Fibroblast of the aortic adventitia (primary cell): Measurements from ENCODE around the gene CHSY3. TPM values are rescaled to one million over a fixed set of nuclear protein-coding genes. Genes with fewer than 3 reads are reported as not detected.

ENCODE experiments used
- DNase-seq: peaks from one replicate; pipeline ENCODE4 v3.0.0-alpha.2; 2010; ENCODE audit warnings: low read depth
- H3K4me3 ChIP-seq: 2 replicates; pipeline ENCODE4 v1.5.1; 2011; ENCODE audit warnings: low read depth, mild to moderate bottlenecking, control low read depth, low read length, moderate library complexity
- total RNA-seq: library from RNA; depleted of rRNA; stranded (reverse); fragments of >200 nt; gene quantifications from 2 replicates; pipeline ENCODE4 v1.2.3, GENCODE V29; 2012; ENCODE audit warnings: low replicate concordance
- TF ChIP-seq, protein P1 (sequence below): IDR thresholded peaks from 2 replicates; pipeline ENCODE4 v1.5.1; 2011; ENCODE audit warnings: mild to moderate bottlenecking, low read length, control low read depth, inconsistent platforms; ENCODE audit not compliant: insufficient read depth

Gene CHSY3
- total RNA-seq, 1 donor = 2.9 TPM

DNA sequence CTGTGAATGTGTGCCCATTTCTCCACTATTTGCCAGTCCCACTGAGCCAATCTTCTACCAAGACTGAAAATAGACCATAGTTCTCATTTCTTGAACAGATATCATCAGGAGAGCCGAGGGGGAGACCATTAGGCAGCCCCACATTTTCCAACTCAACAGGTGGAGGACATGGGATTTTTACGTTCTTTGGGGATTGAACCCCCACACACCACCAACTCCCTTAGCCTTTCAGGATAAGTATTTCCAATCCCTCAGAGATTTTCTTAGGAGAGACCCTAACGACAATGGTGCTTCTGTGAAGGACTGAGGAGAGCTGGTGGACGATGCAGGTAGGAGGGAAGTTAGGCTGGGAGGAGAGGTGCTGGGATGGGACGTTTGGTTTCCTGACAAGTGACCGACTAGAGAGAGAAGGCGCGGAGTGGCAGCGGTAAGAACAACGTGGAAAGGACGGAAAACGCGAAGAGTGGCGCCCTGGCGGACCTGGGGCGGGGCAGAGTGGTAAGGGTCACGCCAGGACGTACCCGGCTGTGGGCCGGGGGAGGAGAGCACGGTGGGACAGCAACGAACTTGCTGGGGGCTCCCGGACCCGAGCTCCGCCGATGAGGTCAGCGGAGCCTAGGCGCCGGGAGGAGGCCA, 681 bp upstream of the CHSY3 start:
- H3K4me3 ChIP-seq = peak overlapping the region; percentile 68
- TF ChIP-seq, protein P1, sequence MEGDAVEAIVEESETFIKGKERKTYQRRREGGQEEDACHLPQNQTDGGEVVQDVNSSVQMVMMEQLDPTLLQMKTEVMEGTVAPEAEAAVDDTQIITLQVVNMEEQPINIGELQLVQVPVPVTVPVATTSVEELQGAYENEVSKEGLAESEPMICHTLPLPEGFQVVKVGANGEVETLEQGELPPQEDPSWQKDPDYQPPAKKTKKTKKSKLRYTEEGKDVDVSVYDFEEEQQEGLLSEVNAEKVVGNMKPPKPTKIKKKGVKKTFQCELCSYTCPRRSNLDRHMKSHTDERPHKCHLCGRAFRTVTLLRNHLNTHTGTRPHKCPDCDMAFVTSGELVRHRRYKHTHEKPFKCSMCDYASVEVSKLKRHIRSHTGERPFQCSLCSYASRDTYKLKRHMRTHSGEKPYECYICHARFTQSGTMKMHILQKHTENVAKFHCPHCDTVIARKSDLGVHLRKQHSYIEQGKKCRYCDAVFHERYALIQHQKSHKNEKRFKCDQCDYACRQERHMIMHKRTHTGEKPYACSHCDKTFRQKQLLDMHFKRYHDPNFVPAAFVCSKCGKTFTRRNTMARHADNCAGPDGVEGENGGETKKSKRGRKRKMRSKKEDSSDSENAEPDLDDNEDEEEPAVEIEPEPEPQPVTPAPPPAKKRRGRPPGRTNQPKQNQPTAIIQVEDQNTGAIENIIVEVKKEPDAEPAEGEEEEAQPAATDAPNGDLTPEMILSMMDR = no peak
- DNase-seq = no peak

GRCh38 chr5:129904667-129905472, 605 bp downstream of the CHSY3 start:
- TF ChIP-seq, protein P1 = no peak
- no peak for DNase-seq
- peak overlapping the region; percentile 68 for H3K4me3 ChIP-seq

DNA sequence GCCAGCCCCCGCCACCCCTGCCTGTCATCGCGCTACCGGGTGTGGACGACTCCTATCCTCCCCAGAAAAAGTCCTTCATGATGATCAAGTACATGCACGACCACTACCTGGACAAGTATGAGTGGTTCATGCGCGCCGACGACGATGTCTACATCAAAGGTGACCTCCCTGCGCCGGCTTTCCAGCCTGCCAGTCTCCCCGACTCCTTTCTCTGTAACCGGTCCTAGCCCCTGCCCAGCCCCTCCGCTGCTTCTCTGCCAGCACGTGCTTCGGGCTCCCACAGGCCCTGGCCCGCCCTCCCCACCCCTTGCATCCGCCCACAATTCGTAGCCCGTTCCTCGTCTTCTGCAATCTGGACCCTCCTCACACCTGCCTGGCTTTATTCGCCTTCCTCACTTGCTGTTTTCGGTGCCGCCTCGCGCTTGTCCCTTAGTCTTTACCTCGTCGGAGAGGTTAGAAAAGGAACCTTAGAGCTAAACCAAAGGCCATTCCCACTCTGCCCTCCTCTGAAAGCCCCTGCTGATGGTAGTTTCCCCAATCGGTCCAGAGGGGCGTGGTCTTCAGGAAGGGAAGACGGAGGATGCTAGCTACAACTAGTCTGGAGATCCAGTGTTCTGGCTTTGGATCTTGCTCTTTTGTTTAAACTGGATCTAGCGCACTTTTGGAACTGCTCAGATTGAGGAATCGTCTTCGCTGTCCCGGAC, 1.4 kb downstream of the CHSY3 start:
- TF ChIP-seq, protein P1 = no peak
- no peak for DNase-seq
- H3K4me3 ChIP-seq = peak overlapping the region; percentile 68

DNA sequence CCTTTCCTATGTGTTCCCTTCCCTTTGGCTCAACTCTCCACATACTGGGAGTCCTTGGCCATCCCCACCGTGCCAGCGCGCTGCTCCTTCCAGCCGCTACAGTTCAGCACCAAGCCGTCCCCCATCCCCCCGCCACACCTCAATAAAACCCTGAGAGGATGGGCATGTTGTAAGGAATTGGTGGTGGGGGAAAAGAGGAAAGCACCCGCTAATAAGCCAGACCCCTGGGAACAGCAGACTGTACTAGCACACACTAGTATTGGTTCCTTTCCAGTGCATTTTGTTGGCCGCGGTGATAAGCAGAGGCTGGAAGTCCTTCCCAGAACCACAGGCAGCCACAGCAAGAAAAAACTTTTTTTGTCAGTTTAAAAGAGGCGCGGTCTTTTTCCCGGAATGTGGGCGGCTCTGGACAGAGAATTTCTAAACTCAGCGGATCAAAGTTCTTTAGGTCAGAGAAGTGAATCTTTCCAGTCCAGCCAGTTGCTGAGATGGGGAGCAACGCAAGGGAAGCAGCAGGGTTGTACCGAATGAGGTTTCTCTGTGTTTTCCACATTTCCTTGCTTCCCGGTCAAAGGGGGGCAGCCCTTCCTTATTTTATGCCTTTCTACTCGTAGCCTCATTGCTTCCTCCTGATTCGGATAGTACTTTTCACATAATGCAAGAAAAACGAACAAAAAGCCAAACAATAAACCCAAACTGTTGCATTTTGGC, 2.1 kb downstream of the CHSY3 start:
- peak; percentile 57 for DNase-seq
- H3K4me3 ChIP-seq = peak overlapping the region; percentile 68
- TF ChIP-seq, protein P1 = peak; percentile 17

- no peak overlapping the region for H3K4me3 ChIP-seq
- no peak for DNase-seq
- TF ChIP-seq, protein P1 = no peak
Observed at GRCh38 chr5:129909225-129909624, 5.0 kb downstream of the CHSY3 start.

- H3K4me3 ChIP-seq = no peak overlapping the region
- DNase-seq = no peak
- TF ChIP-seq, protein P1 = no peak
Observed at GRCh38 chr5:129912601-129913255, 8.5 kb downstream of the CHSY3 start.
